ENCODE results near the gene TMEM233. TPM values are rescaled to one million over a fixed set of nuclear protein-coding genes. Genes with fewer than 3 reads are reported as not detected.

Gene TMEM233
- polyA plus RNA-seq, 1 donor from 2014 or later: not detected

- no peak for TF ChIP-seq POLR2AphosphoS5 (IDR thresholded peaks at IDR 0.05)
- TF ChIP-seq EP300 (conservative IDR thresholded peaks at IDR 0.05; ENCODE audit: poor library complexity, severe bottlenecking): no peak
- no peak for TF ChIP-seq TAF1 (IDR thresholded peaks at IDR 0.05; ENCODE audit: low read depth)
- TF ChIP-seq REST (IDR thresholded peaks at IDR 0.05; ENCODE audit: borderline replicate concordance): no peak
- no peak for TF ChIP-seq RAD21 (conservative IDR thresholded peaks at IDR 0.05)
- no peak for TF ChIP-seq CTCF (IDR thresholded peaks at IDR 0.05; ENCODE audit: poor library complexity, severe bottlenecking)
- no peak for TF ChIP-seq EZH2 (IDR thresholded peaks at IDR 0.05; ENCODE audit: borderline replicate concordance, insufficient read depth, low read length, poor library complexity, severe bottlenecking)
- TF ChIP-seq MXI1 (conservative IDR thresholded peaks at IDR 0.05; ENCODE audit: poor library complexity, severe bottlenecking): no peak
- no peak overlapping the region for H2AFZ ChIP-seq (ENCODE audit: low read depth, low read length)
- H3K27ac ChIP-seq (ENCODE audit: low read length): no peak overlapping the region
- no peaks in the 10 kb centered on the region for H3K9me3 ChIP-seq (ENCODE audit: low read length)
- H3K27me3 ChIP-seq (ENCODE audit: insufficient read depth, low read depth, low read length): no peaks in the 10 kb centered on the region
- H3K9ac ChIP-seq (ENCODE audit: low read length): no peak overlapping the region
- H3F3A ChIP-seq (ENCODE audit: insufficient read depth, low read length, poor library complexity, severe bottlenecking): no peaks in the 10 kb centered on the region
- no peaks in the 10 kb centered on the region for H4K20me1 ChIP-seq (ENCODE audit: insufficient read depth)
- H3K36me3 ChIP-seq (ENCODE audit: insufficient read depth, low read length): no peaks in the 10 kb centered on the region
- H3K9me2 ChIP-seq (ENCODE audit: insufficient read depth, low read length): no peaks in the 10 kb centered on the region
- H3K79me2 ChIP-seq (replicated peaks; ENCODE audit: insufficient read depth, low read length): peaks cover 11% of the 10 kb centered on the region
- H3K4me2 ChIP-seq (ENCODE audit: low read length): no peak overlapping the region
- no peak overlapping the region for H3K4me3 ChIP-seq (ENCODE audit: low read length)
Measured at GRCh38 chr12:119665164-119665929, 71.8 kb downstream of the TMEM233 start.

- no peak for TF ChIP-seq MXI1 (conservative IDR thresholded peaks at IDR 0.05; ENCODE audit: poor library complexity, severe bottlenecking)
- TF ChIP-seq SMC3 (conservative IDR thresholded peaks at IDR 0.05; ENCODE audit: poor library complexity): no peak
- no peak for TF ChIP-seq RAD21 (conservative IDR thresholded peaks at IDR 0.05)
- no peak for TF ChIP-seq EZH2 (IDR thresholded peaks at IDR 0.05; ENCODE audit: borderline replicate concordance, insufficient read depth, low read length, poor library complexity, severe bottlenecking)
- TF ChIP-seq EP300 (conservative IDR thresholded peaks at IDR 0.05; ENCODE audit: poor library complexity, severe bottlenecking): no peak
- no peak for TF ChIP-seq POLR2AphosphoS5 (IDR thresholded peaks at IDR 0.05)
- TF ChIP-seq TAF1 (IDR thresholded peaks at IDR 0.05; ENCODE audit: low read depth): no peak
- no peak for TF ChIP-seq REST (IDR thresholded peaks at IDR 0.05; ENCODE audit: borderline replicate concordance)
- no peak for TF ChIP-seq CTCF (IDR thresholded peaks at IDR 0.05; ENCODE audit: poor library complexity, severe bottlenecking)
- Histone ChIP-seq H2AFZ (ENCODE audit: low read depth, low read length) (no peak overlapping the region), H3K9me3 (ENCODE audit: low read length) (no peaks in the 10 kb centered on the region), H3K4me2 (ENCODE audit: low read length) (no peak overlapping the region), H3K27me3 (ENCODE audit: insufficient read depth, low read depth, low read length) (no peaks in the 10 kb centered on the region), H3K36me3 (ENCODE audit: insufficient read depth, low read length) (no peaks in the 10 kb centered on the region), H3F3A (ENCODE audit: insufficient read depth, low read length, poor library complexity, severe bottlenecking) (no peaks in the 10 kb centered on the region), H3K9ac (ENCODE audit: low read length) (no peak overlapping the region), H3K27ac (ENCODE audit: low read length) (no peak overlapping the region), H3K4me3 (ENCODE audit: low read length) (no peak overlapping the region), H3K9me2 (ENCODE audit: insufficient read depth, low read length) (no peaks in the 10 kb centered on the region), H4K20me1 (ENCODE audit: insufficient read depth) (no peaks in the 10 kb centered on the region), H3K79me2 (replicated peaks; ENCODE audit: insufficient read depth, low read length) (peaks cover 11% of the 10 kb centered on the region)
Measured at GRCh38 chr12:119666226-119666795, 72.7 kb downstream of the TMEM233 start.
